HEK293T (cell line): Measurements from ENCODE around the gene PGM5.
A peak's percentile ranks its signal among the peaks of the same experiment; 100 is the strongest.

Experiments
- CTCF ChIA-PET: fragments of 350-600 bp; formaldehyde crosslinking; extraction: SDS; loops from one replicate; lab custom pipeline; 2021; ENCODE audit warnings: antibody characterized with exemption, inconsistent platforms; lab: Yijun Ruan, JAX
- POLR2A ChIA-PET: fragments of 350-600 bp; formaldehyde crosslinking; extraction: SDS; loops from one replicate; lab custom pipeline; 2020; ENCODE audit warnings: antibody characterized with exemption, inconsistent platforms; lab: Yijun Ruan, JAX
- DNase-seq: peaks from one replicate; pipeline ENCODE4 v3.0.0; 2012; ENCODE audit warnings: mixed read lengths; ENCODE audit errors: extremely low spot score
- ARNT ChIP-seq: fragments of 450-650 bp; IDR thresholded peaks from 2 replicates; pipeline ENCODE4 v1.6.1; 2017; ENCODE audit warnings: mild to moderate bottlenecking
- BHLHE40 ChIP-seq: fragments of 450-650 bp; IDR thresholded peaks from 2 replicates; pipeline ENCODE4 v1.6.1; 2016; ENCODE audit warnings: mild to moderate bottlenecking, moderate library complexity, borderline replicate concordance
- CTBP1 ChIP-seq: fragments of 450-650 bp; IDR thresholded peaks from 2 replicates; pipeline ENCODE4 v1.6.1; 2016; ENCODE audit warnings: borderline replicate concordance
- ELF4 ChIP-seq: fragments of 450-650 bp; IDR thresholded peaks from 2 replicates; pipeline ENCODE4 v1.6.1; 2017; ENCODE audit warnings: antibody characterized with exemption
- FOXA1 ChIP-seq: fragments of 450-650 bp; IDR thresholded peaks from 2 replicates; pipeline ENCODE4 v1.6.1; 2016; ENCODE audit warnings: mild to moderate bottlenecking
- FOXK2 ChIP-seq: fragments of 450-650 bp; IDR thresholded peaks from 2 replicates; pipeline ENCODE4 v1.6.1; 2016; ENCODE audit warnings: mild to moderate bottlenecking
- FOXM1 ChIP-seq: fragments of 450-650 bp; IDR thresholded peaks from 2 replicates; pipeline ENCODE4 v1.6.1; 2017; ENCODE audit warnings: mild to moderate bottlenecking, borderline replicate concordance
- HDGF ChIP-seq: fragments of 450-650 bp; IDR thresholded peaks from 2 replicates; pipeline ENCODE4 v1.6.1; 2017; ENCODE audit warnings: antibody characterized with exemption, borderline replicate concordance
- L3MBTL2 ChIP-seq: fragments of 450-650 bp; conservative IDR thresholded peaks from 2 replicates; pipeline ENCODE4 v1.6.1; 2016; ENCODE audit warnings: mild to moderate bottlenecking
- LEF1 ChIP-seq: fragments of 450-650 bp; IDR thresholded peaks from 2 replicates; pipeline ENCODE4 v1.6.1; 2017; ENCODE audit warnings: mild to moderate bottlenecking, borderline replicate concordance
- NFRKB ChIP-seq: fragments of 450-650 bp; IDR thresholded peaks from 2 replicates; pipeline ENCODE4 v1.6.1; 2016; ENCODE audit warnings: mild to moderate bottlenecking, moderate library complexity
- PKNOX1 ChIP-seq: fragments of 450-650 bp; IDR thresholded peaks from 2 replicates; pipeline ENCODE4 v1.6.1; 2016
- SP1 ChIP-seq: fragments of 450-650 bp; IDR thresholded peaks from 2 replicates; pipeline ENCODE4 v1.6.1; 2017
- SUZ12 ChIP-seq: fragments of 450-650 bp; IDR thresholded peaks from 2 replicates; pipeline ENCODE4 v1.6.1; 2016; ENCODE audit warnings: mild to moderate bottlenecking
- TARDBP ChIP-seq: fragments of 450-650 bp; IDR thresholded peaks from 2 replicates; pipeline ENCODE4 v1.6.1; 2016
- ZNF384 ChIP-seq: fragments of 450-650 bp; IDR thresholded peaks from 2 replicates; pipeline ENCODE4 v1.6.1; 2016

PGM5 gene

GRCh38 chr9:68505681-68506409 lies 149.4 kb downstream of the PGM5 start:
- ChIA-PET POLR2A (no interaction called here), CTCF (interaction anchor here (1.1 kb wide), 1 partner anchor 8 kb away, joined by 3 read pairs; no protein-coding TSS in a partner anchor)
- TF ChIP-seq BHLHE40 (no peak), FOXK2 (no peak), ELF4 (no peak), SUZ12 (no peak), SP1 (no peak), CTBP1 (no peak), TARDBP (no peak)
- DNase-seq = no peak

GRCh38 chr9:68506551-68506950 lies 150.1 kb downstream of the PGM5 start:
- TF ChIP-seq L3MBTL2 (no peak), PKNOX1 (no peak), SUZ12 (no peak), CTBP1 (no peak), TARDBP (no peak), ELF4 (no peak), BHLHE40 (no peak), ARNT (no peak), FOXK2 (no peak), FOXA1 (no peak)
- POLR2A ChIA-PET = no interaction called here
- CTCF ChIA-PET = interaction anchor here (1.1 kb wide), 1 partner anchor 8 kb away, joined by 3 read pairs; no protein-coding TSS in a partner anchor
- DNase-seq = no peak

- DNase-seq = peak; percentile 28
- no peak for TF ChIP-seq BHLHE40
- TF ChIP-seq ARNT = no peak
- peak; percentile 87 for TF ChIP-seq ZNF384
- TF ChIP-seq SUZ12 = no peak
- ChIA-PET POLR2A (no interaction called here), CTCF (interaction anchor here (1.1 kb wide), 1 partner anchor 9 kb away, joined by 3 read pairs; no protein-coding TSS in a partner anchor)
Measured at GRCh38 chr9:68507130-68507805, 150.9 kb downstream of the PGM5 start.

GRCh38 chr9:68507806-68508145 lies 151.4 kb downstream of the PGM5 start:
- ChIA-PET CTCF (no interaction called here), POLR2A (no interaction called here)
- no peak for DNase-seq
- TF ChIP-seq FOXA1 (no peak), FOXK2 (no peak), L3MBTL2 (no peak), HDGF (no peak), ARNT (no peak), LEF1 (no peak), BHLHE40 (no peak)

GRCh38 chr9:68508547-68508946 lies 152.1 kb downstream of the PGM5 start:
- POLR2A ChIA-PET = no interaction called here
- CTCF ChIA-PET = no interaction called here
- no peak for DNase-seq
- no peak for TF ChIP-seq CTBP1
- no peak for TF ChIP-seq FOXM1
- no peak for TF ChIP-seq NFRKB
- TF ChIP-seq SUZ12 = no peak
- no peak for TF ChIP-seq HDGF
- TF ChIP-seq PKNOX1 = no peak

GRCh38 chr9:68509689-68510088 lies 153.3 kb downstream of the PGM5 start:
- ChIA-PET CTCF (no interaction called here), POLR2A (no interaction called here)
- no peak for DNase-seq
- TF ChIP-seq ELF4 (no peak), FOXA1 (no peak), LEF1 (no peak), CTBP1 (no peak), BHLHE40 (no peak), SP1 (no peak), PKNOX1 (no peak)

- CTCF ChIA-PET = interaction anchor here (0.7 kb wide), 1 partner anchor 20 kb away, joined by 4 read pairs; no protein-coding TSS in a partner anchor
- POLR2A ChIA-PET = no interaction called here
Measured at GRCh38 chr9:68513385-68513784, 157.0 kb downstream of the PGM5 start.

More at GRCh38 chr9:68513385-68513784, 157.0 kb downstream of the PGM5 start:
- TF ChIP-seq ARNT (no peak), FOXA1 (no peak), HDGF (no peak), ELF4 (no peak), LEF1 (no peak), ZNF384 (no peak)
- DNase-seq = no peak
